ENCODE measurements around the gene MUC5B. TPM values are rescaled to one million over a fixed set of nuclear protein-coding genes. Genes with fewer than 3 reads are reported as not detected.

MUC5B gene
- total and polyA plus RNA-seq, 7 experiments from 2014 or later, result not detected

DNA sequence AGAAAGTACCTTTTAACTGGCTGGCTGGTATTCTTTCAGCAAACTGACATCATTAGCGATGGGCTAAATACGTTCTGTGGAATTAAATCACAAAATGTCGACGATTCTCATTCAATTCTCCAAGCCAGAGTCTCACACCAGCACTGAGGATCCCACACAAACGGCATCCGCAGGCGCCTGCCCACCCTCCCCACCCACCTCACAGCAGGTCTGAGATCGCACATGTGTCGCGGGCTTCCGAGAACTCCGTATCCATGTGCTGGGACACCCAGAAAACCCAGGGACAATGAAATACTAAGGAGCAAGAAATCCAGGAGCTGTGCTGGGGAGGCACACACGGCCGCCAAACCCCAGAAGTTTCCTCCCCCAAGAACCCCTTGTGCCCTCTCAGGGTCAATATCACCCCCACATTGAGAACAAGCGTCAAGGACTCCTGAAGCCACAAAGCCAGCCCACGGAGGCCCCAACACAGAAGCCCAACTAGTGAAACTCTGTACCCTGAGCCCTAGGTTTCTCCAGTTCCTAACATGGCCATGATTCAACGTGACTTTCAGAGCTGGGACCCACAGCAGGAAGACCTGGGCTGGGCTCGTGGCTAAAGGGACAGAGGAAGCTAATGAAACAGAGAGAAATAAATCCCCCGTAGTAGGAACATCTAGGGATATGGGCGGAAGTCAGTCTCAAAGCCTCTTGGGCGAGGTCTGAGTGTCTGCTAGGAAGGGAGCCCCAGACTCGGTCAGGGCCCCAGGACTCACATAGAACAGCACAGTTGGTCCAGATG lies 78.5 kb downstream of the MUC5B start:
- Histone ChIP-seq H3K27ac (ENCODE audit: low read depth, low read length) (no peak overlapping the region), H3K27me3 (ENCODE audit: control insufficient read depth in 2 of 2, insufficient read depth in 2 of 2, low read length in 2 of 2) (no peaks in the 10 kb centered on the region), H3K36me3 (ENCODE audit: control insufficient read depth in 2 of 3, insufficient read depth in 3 of 3, low read length in 3 of 3) (peaks cover 0 to 27% (median 0%) of the 10 kb centered on the region in 3 experiments), H3K4me3 (ENCODE audit: low read length) (no peak overlapping the region), H3K9me3 (ENCODE audit: control insufficient read depth in 2 of 3, low read length in 3 of 3) (no peaks in the 10 kb centered on the region), H3K4me1 (ENCODE audit: control insufficient read depth in 2 of 2, insufficient read depth in 2 of 2, low read length in 2 of 2) (no peaks in the 10 kb centered on the region)
- ChIA-PET CTCF (no interaction called here), POLR2A (no interaction called here)
- ATAC-seq, result no peak
- DNase-seq, result no peak
- Mint-ChIP-seq H3K27ac (peak overlapping the region in 2 of 9 donors; percentile 32 to 41), H3K27me3 (no peaks in the 10 kb centered on the region), H3K4me1 (peaks cover 0 to 60% (median 41%) of the 10 kb centered on the region in 7 donors), H3K9me3 (no peaks in the 10 kb centered on the region), H3K36me3 (no peaks in the 10 kb centered on the region), H3K4me3 (no peak overlapping the region)
- intact Hi-C loops (cut with micrococcal nuclease), result no loop called here

DNA sequence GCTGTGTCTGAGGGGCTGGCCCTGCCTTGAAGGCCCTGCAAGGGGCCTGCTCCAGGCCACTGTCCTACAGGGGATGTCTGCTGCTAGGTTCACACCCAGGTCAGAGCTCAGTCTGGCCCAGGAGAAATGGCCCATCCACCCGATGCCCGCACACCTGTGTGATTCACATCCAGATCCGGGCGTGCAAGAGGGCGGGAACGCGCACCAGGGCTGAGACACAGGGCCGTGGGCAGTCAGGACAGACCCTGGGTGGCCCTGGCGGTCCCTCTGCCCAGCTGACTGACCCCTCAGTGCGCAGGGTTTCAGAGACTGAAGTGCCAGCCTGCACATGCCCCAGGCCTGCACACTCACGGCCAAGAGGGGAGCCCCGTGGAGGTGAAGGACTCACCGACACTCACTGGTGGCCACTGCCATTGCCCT lies 79.2 kb downstream of the MUC5B start:
- Mint-ChIP-seq H3K4me3 (no peak overlapping the region), H3K9me3 (no peaks in the 10 kb centered on the region), H3K27me3 (no peaks in the 10 kb centered on the region), H3K36me3 (no peaks in the 10 kb centered on the region), H3K27ac (no peak overlapping the region), H3K4me1 (peaks cover 4 to 66% (median 46%) of the 10 kb centered on the region in 7 donors)
- no peak for ATAC-seq
- DNase-seq, result no peak
- CTCF ChIA-PET, result no interaction called here
- intact Hi-C loops (cut with micrococcal nuclease), result no loop called here
- POLR2A ChIA-PET, result no interaction called here
- peaks cover 0 to 27% (median 0%) of the 10 kb centered on the region in 3 experiments for H3K36me3 ChIP-seq (ENCODE audit: control insufficient read depth in 2 of 3, insufficient read depth in 3 of 3, low read length in 3 of 3)
- H3K27ac ChIP-seq (ENCODE audit: low read depth, low read length), result no peak overlapping the region
- no peak overlapping the region for H3K4me3 ChIP-seq (ENCODE audit: low read length)
- no peaks in the 10 kb centered on the region for H3K9me3 ChIP-seq (ENCODE audit: control insufficient read depth in 2 of 3, low read length in 3 of 3)
- H3K27me3 ChIP-seq (ENCODE audit: control insufficient read depth in 2 of 2, insufficient read depth in 2 of 2, low read length in 2 of 2), result no peaks in the 10 kb centered on the region
- H3K4me1 ChIP-seq (ENCODE audit: control insufficient read depth in 2 of 2, insufficient read depth in 2 of 2, low read length in 2 of 2), result peaks cover under 1 to 3% of the 10 kb centered on the region in 2 donors

DNA sequence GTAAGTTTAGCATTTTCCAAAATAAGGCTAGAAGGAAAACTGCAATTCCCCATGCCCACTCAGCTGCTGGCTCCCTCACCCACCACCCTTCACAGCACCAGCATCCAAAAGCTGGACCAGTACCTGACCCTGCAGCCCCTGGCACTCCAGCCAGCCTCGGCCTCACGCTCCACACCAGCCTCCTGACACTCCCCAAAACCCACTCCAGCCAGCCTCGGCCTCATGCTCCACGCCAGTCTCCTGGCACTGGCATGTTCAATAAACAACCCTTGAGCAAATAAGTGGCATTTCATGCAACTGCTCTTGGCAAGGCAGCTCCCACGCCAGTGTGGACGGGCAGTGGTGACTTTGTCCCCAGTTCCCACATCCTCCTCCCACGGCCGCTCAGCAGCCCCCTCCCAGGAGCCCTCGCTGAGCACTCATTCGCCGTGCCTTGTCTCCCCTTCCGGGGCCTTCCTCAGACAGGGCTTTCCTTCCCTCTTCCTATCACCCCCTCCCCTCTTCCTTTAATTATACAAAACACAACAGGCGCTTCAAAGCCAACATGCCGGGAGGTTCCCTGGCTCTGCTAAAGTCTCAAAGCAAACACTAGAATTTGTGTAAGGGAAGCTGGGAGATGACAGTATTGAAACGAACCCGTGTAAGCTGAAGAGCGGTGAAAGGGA lies 79.7 kb downstream of the MUC5B start:
- intact Hi-C loops (cut with micrococcal nuclease), result no loop called here
- Histone ChIP-seq H3K27ac (ENCODE audit: low read depth, low read length) (no peak overlapping the region), H3K4me1 (ENCODE audit: control insufficient read depth in 2 of 2, insufficient read depth in 2 of 2, low read length in 2 of 2) (peaks cover 6 to 7% of the 10 kb centered on the region in 2 donors), H3K4me3 (ENCODE audit: low read length) (no peak overlapping the region), H3K36me3 (ENCODE audit: control insufficient read depth in 2 of 3, insufficient read depth in 3 of 3, low read length in 3 of 3) (peaks cover 0 to 23% (median 0%) of the 10 kb centered on the region in 3 experiments), H3K27me3 (ENCODE audit: control insufficient read depth in 2 of 2, insufficient read depth in 2 of 2, low read length in 2 of 2) (no peaks in the 10 kb centered on the region), H3K9me3 (ENCODE audit: control insufficient read depth in 2 of 3, low read length in 3 of 3) (no peaks in the 10 kb centered on the region)
- no peak overlapping the region for H3K27ac Mint-ChIP-seq
- ChIA-PET POLR2A (no interaction called here), CTCF (no interaction called here)
- no peaks in the 10 kb centered on the region for H3K36me3 Mint-ChIP-seq
- peaks cover 10 to 71% (median 51%) of the 10 kb centered on the region in 7 donors for H3K4me1 Mint-ChIP-seq
- no peak overlapping the region for H3K4me3 Mint-ChIP-seq
- H3K9me3 Mint-ChIP-seq, result no peaks in the 10 kb centered on the region
- no peaks in the 10 kb centered on the region for H3K27me3 Mint-ChIP-seq
- no peak for DNase-seq
- no peak for ATAC-seq

DNA sequence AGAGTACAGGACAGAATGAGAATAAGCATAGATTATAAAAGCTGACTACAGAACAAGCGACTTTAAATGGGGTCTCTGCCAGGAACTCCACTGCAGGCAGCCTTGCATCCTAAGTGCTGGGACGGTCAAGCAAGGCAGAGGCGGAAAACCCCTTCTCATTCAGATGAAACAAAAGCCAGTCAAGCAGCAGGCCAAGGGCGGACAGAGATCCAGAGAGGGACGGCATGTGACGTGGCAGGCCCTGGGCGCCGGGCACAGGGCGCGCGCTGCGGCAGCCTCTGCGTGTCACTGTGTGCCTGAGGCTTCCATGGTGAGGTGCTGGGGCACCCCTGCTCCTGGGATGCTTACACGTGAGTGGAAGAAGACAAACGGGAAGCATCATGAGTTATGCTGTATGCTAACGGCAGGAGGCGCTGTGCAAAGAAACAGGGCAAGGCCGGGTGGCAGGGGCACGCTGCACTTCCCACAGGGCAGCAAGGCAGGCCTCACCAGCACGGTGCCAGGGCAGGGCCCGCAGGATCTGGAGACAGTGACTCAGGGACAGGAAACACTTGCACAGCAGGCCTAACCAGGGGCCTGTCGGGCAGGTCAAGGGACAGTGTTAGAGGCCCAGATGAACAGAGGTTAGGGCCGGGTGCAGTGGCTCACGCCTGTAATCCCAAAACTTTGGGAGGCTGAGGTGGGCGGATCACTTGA lies 80.4 kb downstream of the MUC5B start:
- no peaks in the 10 kb centered on the region for H3K9me3 ChIP-seq (ENCODE audit: control insufficient read depth in 2 of 3, low read length in 3 of 3)
- no peaks in the 10 kb centered on the region for H3K27me3 ChIP-seq (ENCODE audit: control insufficient read depth in 2 of 2, insufficient read depth in 2 of 2, low read length in 2 of 2)
- Mint-ChIP-seq H3K9me3 (no peaks in the 10 kb centered on the region), H3K27ac (no peak overlapping the region), H3K4me3 (peak overlapping the region in 1 of 10 donors; percentile 33), H3K4me1 (peaks cover 16 to 76% (median 58%) of the 10 kb centered on the region in 7 donors), H3K36me3 (no peaks in the 10 kb centered on the region), H3K27me3 (no peaks in the 10 kb centered on the region)
- H3K36me3 ChIP-seq (ENCODE audit: control insufficient read depth in 2 of 3, insufficient read depth in 3 of 3, low read length in 3 of 3), result peaks cover 0 to 16% (median 0%) of the 10 kb centered on the region in 3 experiments
- peaks cover 13% of the 10 kb centered on the region in 2 donors for H3K4me1 ChIP-seq (ENCODE audit: control insufficient read depth in 2 of 2, insufficient read depth in 2 of 2, low read length in 2 of 2)
- peak; percentile 51 for ATAC-seq
- no peak overlapping the region for H3K27ac ChIP-seq (ENCODE audit: low read depth, low read length)
- ChIA-PET CTCF (no interaction called here), POLR2A (interaction anchor here (1.7 kb wide), 1 partner anchor 42 kb away, joined by 6 read pairs; no protein-coding TSS in a partner anchor)
- no peak overlapping the region for H3K4me3 ChIP-seq (ENCODE audit: low read length)
- no peak for DNase-seq
- intact Hi-C loops (cut with micrococcal nuclease), result no loop called here

DNA sequence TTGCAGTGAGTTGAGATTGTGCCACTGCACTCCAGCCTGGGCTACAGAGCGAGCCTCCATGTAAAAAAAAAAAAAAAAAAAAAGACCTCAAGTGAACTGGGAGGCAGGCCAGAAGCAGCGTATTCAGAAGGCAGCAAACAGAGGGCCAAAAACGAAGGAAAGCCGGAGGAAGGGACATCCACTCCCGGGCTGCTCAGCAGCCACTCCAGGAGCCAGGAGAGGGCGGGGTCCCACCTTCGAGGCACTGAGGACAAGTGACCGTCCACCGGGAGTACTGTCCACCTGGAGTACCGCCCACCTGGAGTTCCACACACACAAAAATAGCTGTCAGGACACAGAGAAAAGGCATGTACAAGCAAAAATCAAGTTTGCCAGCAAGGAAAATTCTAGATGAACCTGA lies 81.1 kb downstream of the MUC5B start:
- H3K9me3 Mint-ChIP-seq, result no peaks in the 10 kb centered on the region
- POLR2A ChIA-PET, result interaction anchor here (1.7 kb wide), 1 partner anchor 43 kb away, joined by 6 read pairs; no protein-coding TSS in a partner anchor
- H3K4me1 Mint-ChIP-seq, result peaks cover 20 to 72% (median 56%) of the 10 kb centered on the region in 7 donors
- Histone ChIP-seq H3K9me3 (ENCODE audit: control insufficient read depth in 2 of 3, low read length in 3 of 3) (no peaks in the 10 kb centered on the region), H3K27ac (ENCODE audit: low read depth, low read length) (no peak overlapping the region), H3K4me3 (ENCODE audit: low read length) (no peak overlapping the region), H3K36me3 (ENCODE audit: control insufficient read depth in 2 of 3, insufficient read depth in 3 of 3, low read length in 3 of 3) (peaks cover 0 to 14% (median 0%) of the 10 kb centered on the region in 3 experiments), H3K27me3 (ENCODE audit: control insufficient read depth in 2 of 2, insufficient read depth in 2 of 2, low read length in 2 of 2) (no peaks in the 10 kb centered on the region), H3K4me1 (ENCODE audit: control insufficient read depth in 2 of 2, insufficient read depth in 2 of 2, low read length in 2 of 2) (peaks cover 16 to 19% of the 10 kb centered on the region in 2 donors)
- H3K4me3 Mint-ChIP-seq, result no peak overlapping the region
- H3K27me3 Mint-ChIP-seq, result no peaks in the 10 kb centered on the region
- DNase-seq (no peak), ATAC-seq (no peak)
- H3K36me3 Mint-ChIP-seq, result no peaks in the 10 kb centered on the region
- intact Hi-C loops (cut with micrococcal nuclease), result no loop called here
- CTCF ChIA-PET, result no interaction called here
- H3K27ac Mint-ChIP-seq, result peak overlapping the region in 1 of 9 donors; percentile 56

DNA sequence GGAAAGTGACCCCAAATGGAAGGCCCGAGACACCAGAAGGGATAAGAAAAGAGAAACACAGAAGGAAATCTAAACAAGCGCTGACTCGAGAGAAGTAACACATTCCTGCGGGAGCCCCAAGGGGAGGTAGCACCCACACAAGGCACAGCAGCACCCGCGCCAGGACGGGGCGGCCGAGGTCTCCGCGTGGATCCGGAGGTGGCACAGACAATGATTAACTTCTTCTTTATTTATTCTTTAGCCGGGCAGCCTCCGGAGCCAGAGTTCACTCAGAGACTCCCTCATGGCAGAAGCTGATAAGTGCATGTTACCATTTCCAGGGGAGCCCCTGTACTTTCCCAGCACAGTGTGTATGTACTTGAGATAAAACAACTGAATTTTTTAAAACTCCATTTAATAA lies 81.5 kb downstream of the MUC5B start:
- ATAC-seq, result no peak
- Mint-ChIP-seq H3K27ac (peak overlapping the region in 1 of 9 donors; percentile 56), H3K9me3 (no peaks in the 10 kb centered on the region), H3K27me3 (no peaks in the 10 kb centered on the region), H3K4me1 (peaks cover 20 to 72% (median 55%) of the 10 kb centered on the region in 7 donors), H3K4me3 (no peak overlapping the region), H3K36me3 (no peaks in the 10 kb centered on the region)
- no peak for DNase-seq
- H3K36me3 ChIP-seq (ENCODE audit: control insufficient read depth in 2 of 3, insufficient read depth in 3 of 3, low read length in 3 of 3), result peaks cover 0 to 14% (median 0%) of the 10 kb centered on the region in 3 experiments
- H3K27ac ChIP-seq (ENCODE audit: low read depth, low read length), result no peak overlapping the region
- no peaks in the 10 kb centered on the region for H3K27me3 ChIP-seq (ENCODE audit: control insufficient read depth in 2 of 2, insufficient read depth in 2 of 2, low read length in 2 of 2)
- intact Hi-C loops (cut with micrococcal nuclease), result no loop called here
- no peak overlapping the region for H3K4me3 ChIP-seq (ENCODE audit: low read length)
- H3K9me3 ChIP-seq (ENCODE audit: control insufficient read depth in 2 of 3, low read length in 3 of 3), result no peaks in the 10 kb centered on the region
- CTCF ChIA-PET, result no interaction called here
- peaks cover 16 to 19% of the 10 kb centered on the region in 2 donors for H3K4me1 ChIP-seq (ENCODE audit: control insufficient read depth in 2 of 2, insufficient read depth in 2 of 2, low read length in 2 of 2)
- POLR2A ChIA-PET, result interaction anchor here (1.7 kb wide), 1 partner anchor 44 kb away, joined by 6 read pairs; no protein-coding TSS in a partner anchor

Data from naive thymus-derived CD4-positive, alpha-beta T cell (primary cell).